Left ventricle myocardium inferior (tissue), 1 donor: ENCODE data around the gene FREM1. TPM values are rescaled to one million over a fixed set of nuclear protein-coding genes. Genes with fewer than 3 reads are reported as not detected.
A peak's percentile ranks its signal among the peaks of the same experiment; 100 is the strongest.

ENCODE experiments used
- DNase-seq: peaks from one replicate; pipeline ENCODE4 v3.0.0-alpha.2; 2020
- H3K27ac ChIP-seq: fragments of 200-600 bp; replicated peaks from 2 replicates; pipeline ENCODE4 v1.8.0; 2021
- H3K27me3 ChIP-seq: fragments of 200-600 bp; 2 replicates; pipeline ENCODE4 v1.8.0; 2021; ENCODE audit warnings: low read depth
- H3K36me3 ChIP-seq: fragments of 200-600 bp; 2 replicates; pipeline ENCODE4 v1.8.0; 2021
- H3K4me1 ChIP-seq: fragments of 200-600 bp; 2 replicates; pipeline ENCODE4 v1.8.0; 2021
- H3K4me3 ChIP-seq: fragments of 200-600 bp; 2 replicates; pipeline ENCODE4 v1.8.0; 2021; ENCODE audit warnings: mild to moderate bottlenecking, moderate library complexity
- H3K9me3 ChIP-seq: fragments of 200-600 bp; replicated peaks from 2 replicates; pipeline ENCODE4 v1.8.0; 2021
- CTCF ChIP-seq: fragments of 200-600 bp; IDR thresholded peaks from 2 replicates; pipeline ENCODE4 v1.8.0; 2021; ENCODE audit warnings: antibody characterized with exemption, mild to moderate bottlenecking, borderline replicate concordance
- intact Hi-C: fragments of 100-400 bp; cut with micrococcal nuclease; formaldehyde crosslinking; loops from one replicate; pipeline ENCODE4 v1.11.0; 2022
- total RNA-seq: library from RNA; stranded (reverse); fragmentation: NEBNext Ultra II Directional; extraction: Animal tissue kit (Norgen Biotek cat#: 25700); gene quantifications from one replicate; pipeline ENCODE4 v1.2.1, GENCODE V29; 2021
- donor health status: DM: no; HTN: yes; CAD: no; lungs with severe emphysema.

FREM1 gene
- total RNA-seq, 1 donor from 2014 or later = 3.0 TPM

DNA sequence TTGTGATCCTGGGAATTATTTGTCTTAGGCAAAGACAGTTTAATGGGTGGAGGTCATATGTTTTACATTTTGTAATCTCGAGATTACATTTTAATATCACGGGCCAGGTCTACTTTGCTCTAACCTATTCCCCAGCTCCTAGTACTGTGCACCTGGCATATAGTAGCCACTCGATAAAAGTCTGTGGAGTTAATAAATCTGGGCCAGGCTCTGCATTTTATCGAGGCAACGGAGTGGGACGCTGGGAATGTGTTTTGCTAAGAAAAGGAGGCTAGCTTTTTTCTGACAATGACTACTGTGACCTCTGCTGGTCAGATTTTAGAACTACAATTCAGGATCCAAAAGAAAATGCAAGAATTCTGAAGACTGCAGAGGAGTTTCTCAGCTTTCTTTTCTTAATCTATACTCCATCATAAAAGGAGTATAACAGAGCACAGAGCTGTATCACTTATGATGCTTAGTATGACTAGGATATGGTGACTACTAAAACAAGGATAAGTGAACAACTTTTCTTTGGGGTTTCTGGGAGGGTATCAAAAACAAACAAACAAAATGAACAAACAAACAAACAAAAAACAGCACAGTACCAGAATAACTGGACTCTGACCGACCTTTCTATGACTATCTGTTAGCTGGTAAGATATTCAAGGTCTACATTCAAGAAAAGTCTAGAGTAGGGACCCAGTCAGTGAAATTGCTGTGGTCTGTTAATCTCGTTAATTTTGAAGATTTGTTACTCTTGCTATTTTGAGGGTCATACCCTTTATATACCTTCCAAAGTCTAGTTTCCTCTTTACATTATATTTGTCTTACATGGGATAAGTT, 141.6 kb downstream of the FREM1 start:
- peak; percentile 84 for TF ChIP-seq CTCF
- H3K9me3 ChIP-seq = no peaks in the 10 kb centered on the region
- intact Hi-C loops = loop anchor here (5.0 kb wide), 1 partner anchor 156 kb away; no protein-coding TSS in a partner anchor
- peaks cover 9% of the 10 kb centered on the region for H3K27me3 ChIP-seq
- peaks cover 7% of the 10 kb centered on the region for H3K4me1 ChIP-seq
- no peak overlapping the region for H3K27ac ChIP-seq
- H3K4me3 ChIP-seq = peak overlapping the region; percentile 32
- DNase-seq = no peak
- H3K36me3 ChIP-seq = no peaks in the 10 kb centered on the region

- Histone ChIP-seq H3K4me3 (no peak overlapping the region), H3K36me3 (no peaks in the 10 kb centered on the region), H3K9me3 (no peaks in the 10 kb centered on the region), H3K27me3 (peaks cover 20% of the 10 kb centered on the region), H3K4me1 (peaks cover 7% of the 10 kb centered on the region), H3K27ac (no peak overlapping the region)
- intact Hi-C loops = loop anchor here (5.0 kb wide), 1 partner anchor 154 kb away; no protein-coding TSS in a partner anchor
- DNase-seq = no peak
- TF ChIP-seq CTCF = no peak
These were observed 143.9 kb downstream of the FREM1 start for GRCh38 chr9:14766299-14766698.

GRCh38 chr9:14761584-14761983, 148.6 kb downstream of the FREM1 start:
- no peak overlapping the region for H3K4me3 ChIP-seq
- intact Hi-C loops = no loop called here
- H3K27ac ChIP-seq = no peak overlapping the region
- peaks cover 20% of the 10 kb centered on the region for H3K27me3 ChIP-seq
- TF ChIP-seq CTCF = no peak
- no peaks in the 10 kb centered on the region for H3K36me3 ChIP-seq
- DNase-seq = no peak
- H3K4me1 ChIP-seq = no peaks in the 10 kb centered on the region
- no peaks in the 10 kb centered on the region for H3K9me3 ChIP-seq

DNA sequence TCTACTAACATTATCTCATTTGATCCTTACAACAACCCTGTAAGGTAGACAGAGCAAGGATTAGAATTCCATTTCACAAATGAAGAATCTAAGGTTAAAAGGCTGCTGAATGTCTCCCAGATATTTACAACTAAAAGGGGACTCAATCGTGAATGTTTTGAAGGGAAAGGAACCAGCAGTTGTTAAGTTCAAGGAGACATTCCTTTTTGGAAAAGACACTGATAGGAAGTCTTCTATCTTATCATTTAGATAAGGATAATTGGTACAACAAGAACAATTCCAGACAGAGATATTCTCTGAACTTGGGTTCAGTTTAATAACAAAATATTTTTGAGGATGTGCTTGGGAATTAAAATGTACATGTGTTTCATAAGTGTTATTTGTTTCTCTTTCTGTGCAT, 150.2 kb downstream of the FREM1 start:
- Histone ChIP-seq H3K4me3 (no peak overlapping the region), H3K36me3 (no peaks in the 10 kb centered on the region), H3K27ac (no peak overlapping the region), H3K27me3 (peaks cover 11% of the 10 kb centered on the region), H3K4me1 (no peaks in the 10 kb centered on the region), H3K9me3 (no peaks in the 10 kb centered on the region)
- intact Hi-C loops = no loop called here
- DNase-seq = no peak
- no peak for TF ChIP-seq CTCF

DNA sequence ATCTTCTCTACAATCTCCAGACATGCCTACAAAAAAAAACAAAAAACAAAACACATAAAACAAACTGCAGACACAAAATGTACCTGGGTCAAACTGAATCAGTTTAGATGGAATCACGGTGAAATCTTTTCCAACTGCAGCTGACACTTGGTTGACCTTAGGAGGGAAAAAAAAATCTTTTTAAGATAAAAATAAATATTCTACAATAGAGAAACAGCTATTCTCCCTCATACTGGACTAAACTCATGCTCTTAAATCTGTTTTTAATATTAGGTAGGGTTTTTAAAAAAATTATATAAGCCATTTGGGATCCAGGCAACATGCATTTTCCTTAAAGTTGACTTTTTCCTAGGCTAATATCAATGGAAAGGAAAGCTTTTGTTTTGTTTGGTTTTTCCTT, 153.9 kb downstream of the FREM1 start:
- no peak overlapping the region for H3K4me3 ChIP-seq
- H3K36me3 ChIP-seq = no peaks in the 10 kb centered on the region
- intact Hi-C loops = no loop called here
- H3K27ac ChIP-seq = no peak overlapping the region
- H3K4me1 ChIP-seq = no peaks in the 10 kb centered on the region
- H3K9me3 ChIP-seq = no peaks in the 10 kb centered on the region
- no peak for TF ChIP-seq CTCF
- no peak for DNase-seq
- no peaks in the 10 kb centered on the region for H3K27me3 ChIP-seq
